H1 (cell line): Measurements from ENCODE around the gene TEX29. TPM values are rescaled to one million over a fixed set of nuclear protein-coding genes. Genes with fewer than 3 reads are reported as not detected.

Experiments
- CTCF ChIA-PET: fragments of 300-600 bp; sonication (Branson Sonifier 250); formaldehyde crosslinking; loops from one replicate; lab custom pipeline; 2021; ENCODE audit not compliant: partially characterized antibody; lab: Charles Lee
- POLR2A ChIA-PET: fragments of 300-600 bp; sonication (Branson Sonifier 250); formaldehyde crosslinking; loops from one replicate; lab custom pipeline; 2021; ENCODE audit warnings: inconsistent platforms; ENCODE audit not compliant: partially characterized antibody; lab: Charles Lee
- DNase-seq, 2 experiments: peaks; one replicate each; pipeline versions ENCODE4 v3.0.0 to v3.0.0-alpha.2; 2010 to 2022; ENCODE audit warnings: low spot score in 2 of 2, low read depth in 1 of 2, mixed read lengths in 1 of 2
- FAIRE-seq: peaks from 2 replicates; lab custom pipeline; 2011; peaks lifted over from hg19 to GRCh38; lab: Jason Lieb, UNC
- H2AFZ ChIP-seq: 2 replicates; pipeline ENCODE4 v1.8.1; 2012; ENCODE audit warnings: low read length, inconsistent platforms
- H2AK5ac ChIP-seq: 2 replicates; pipeline ENCODE4 v1.6.1; 2013; ENCODE audit warnings: low read depth, low read length
- H2BK120ac ChIP-seq: replicated peaks from 2 replicates; pipeline ENCODE3; 2013; ENCODE audit warnings: low read depth, low read length, inconsistent platforms
- H2BK12ac ChIP-seq: 2 replicates; pipeline ENCODE4 v1.6.1; 2013; ENCODE audit warnings: low read depth, low read length
- H2BK15ac ChIP-seq: 2 replicates; pipeline ENCODE4 v1.6.1; 2013; ENCODE audit warnings: low read length
- H2BK20ac ChIP-seq: 2 replicates; pipeline ENCODE4 v1.6.1; 2013; ENCODE audit warnings: low read length
- H2BK5ac ChIP-seq: 2 replicates; pipeline ENCODE4 v1.6.1; 2013; ENCODE audit warnings: low read depth, low read length
- H3K14ac ChIP-seq: 2 replicates; pipeline ENCODE4 v1.6.1; 2013; ENCODE audit warnings: inconsistent platforms; ENCODE audit not compliant: insufficient read length
- H3K18ac ChIP-seq: 2 replicates; pipeline ENCODE4 v1.6.1; 2013; ENCODE audit warnings: low read length; ENCODE audit errors: extremely low read depth
- H3K23ac ChIP-seq: 2 replicates; pipeline ENCODE4 v1.6.1; 2013; ENCODE audit warnings: inconsistent platforms; ENCODE audit not compliant: insufficient read length
- H3K23me2 ChIP-seq: 2 replicates; pipeline ENCODE4 v1.6.1; 2013; ENCODE audit warnings: low read depth, low read length
- H3K27ac ChIP-seq: 2 replicates; pipeline ENCODE4 v1.6.1; 2011; ENCODE audit warnings: low read depth, low read length, inconsistent platforms
- H3K27me3 ChIP-seq, 4 experiments: replicated peaks in 1 of 4; 1 replicate in 1 of 4; 2 replicates in 3 of 4; pipeline versions ENCODE4 v1.6.1 to v1.8.1; 2011 to 2013; ENCODE audit warnings: low read length in 3 of 4, mild to moderate bottlenecking in 3 of 4, inconsistent platforms in 2 of 4, mixed read lengths in 2 of 4, moderate library complexity in 1 of 4; ENCODE audit not compliant: control insufficient read depth in 3 of 4, insufficient read depth in 3 of 4; ENCODE audit errors: extremely low read depth in 1 of 4
- H3K36me3 ChIP-seq, 4 experiments: 2 replicates each; pipeline versions ENCODE4 v1.6.1 to v1.8.1; 2011 to 2013; ENCODE audit warnings: mild to moderate bottlenecking in 4 of 4, low read length in 3 of 4, moderate library complexity in 2 of 4, control low read depth in 1 of 4, inconsistent platforms in 1 of 4; ENCODE audit not compliant: insufficient read depth in 4 of 4, control insufficient read depth in 2 of 4
- H3K4ac ChIP-seq: replicated peaks from 2 replicates; pipeline ENCODE3; 2013; ENCODE audit warnings: low read length, low read depth, mixed read lengths, inconsistent platforms; ENCODE audit not compliant: insufficient read length
- H3K4me1 ChIP-seq, 4 experiments: replicated peaks in 1 of 4; 1 replicate in 1 of 4; 2 replicates in 3 of 4; pipeline versions ENCODE4 v1.6.1 to v1.8.1; 2011 to 2013; ENCODE audit warnings: low read length in 3 of 4, inconsistent platforms in 2 of 4, mixed read lengths in 1 of 4; ENCODE audit not compliant: insufficient read depth in 4 of 4, control insufficient read depth in 3 of 4
- H3K4me2 ChIP-seq, 2 experiments: 2 replicates each; pipeline versions ENCODE4 v1.6.1 to v1.8.1; 2011 to 2013; ENCODE audit warnings: low read depth in 2 of 2, low read length in 2 of 2, control low read depth in 1 of 2, inconsistent platforms in 1 of 2, mild to moderate bottlenecking in 1 of 2; ENCODE audit not compliant: insufficient read depth in 1 of 2
- H3K4me3 ChIP-seq, 4 experiments: fragments of 200-600, 300-600 bp in 1 of 4; sonication (generic), shearing (Covaris generic), sonication (Bioruptor Twin) in 1 of 4; 2 replicates each; pipeline versions ENCODE4 v1.5.1 to v1.8.1; 2011 to 2016; ENCODE audit warnings: low read length in 4 of 4, low read depth in 3 of 4, control low read depth in 2 of 4, inconsistent platforms in 2 of 4, mild to moderate bottlenecking in 2 of 4, mixed read lengths in 1 of 4, moderate library complexity in 1 of 4; ENCODE audit not compliant: insufficient read depth in 2 of 4; ENCODE audit errors: extremely low read depth in 1 of 4
- H3K56ac ChIP-seq: replicated peaks from 2 replicates; pipeline ENCODE3; 2013; ENCODE audit warnings: low read depth, mild to moderate bottlenecking, mixed read lengths, low read length, inconsistent platforms; ENCODE audit not compliant: insufficient read length
- H3K79me1 ChIP-seq: 2 replicates; pipeline ENCODE4 v1.6.1; 2013; ENCODE audit warnings: low read depth, low read length, control low read depth
- H3K79me2 ChIP-seq, 2 experiments: 2 replicates each; pipeline versions ENCODE4 v1.6.1 to v1.8.1; 2012 to 2013; ENCODE audit warnings: low read length in 2 of 2, mild to moderate bottlenecking in 2 of 2, inconsistent platforms in 1 of 2; ENCODE audit not compliant: insufficient read depth in 2 of 2, control insufficient read depth in 1 of 2
- H3K9ac ChIP-seq, 4 experiments: replicated peaks in 1 of 4; 1 replicate in 1 of 4; 2 replicates in 3 of 4; pipeline versions ENCODE4 v1.6.1 to v1.8.1; 2011 to 2013; ENCODE audit warnings: low read depth in 3 of 4, low read length in 3 of 4, control low read depth in 2 of 4, mild to moderate bottlenecking in 2 of 4, moderate library complexity in 2 of 4, inconsistent platforms in 1 of 4; ENCODE audit errors: extremely low read depth in 1 of 4
- H3K9me3 ChIP-seq, 2 experiments: 2 replicates each; pipeline versions ENCODE4 v1.6.1 to v1.8.1; 2012 to 2013; ENCODE audit warnings: mild to moderate bottlenecking in 2 of 2, moderate library complexity in 2 of 2, control low read depth in 1 of 2, inconsistent platforms in 1 of 2, low read depth in 1 of 2, low read length in 1 of 2, mixed read lengths in 1 of 2; ENCODE audit not compliant: insufficient read depth in 2 of 2
- H4K20me1 ChIP-seq, 2 experiments: replicated peaks in 1 of 2; 2 replicates each; pipeline versions ENCODE3 to v1.8.1; 2011 to 2013; ENCODE audit warnings: inconsistent platforms in 2 of 2, low read length in 2 of 2, mild to moderate bottlenecking in 1 of 2; ENCODE audit not compliant: insufficient read depth in 2 of 2, control insufficient read depth in 1 of 2
- H4K5ac ChIP-seq: 2 replicates; pipeline ENCODE4 v1.6.1; 2013; ENCODE audit warnings: low read length, low read depth, mixed read lengths, inconsistent platforms; ENCODE audit not compliant: insufficient read length
- H4K8ac ChIP-seq: 2 replicates; pipeline ENCODE4 v1.8.0; 2013; ENCODE audit warnings: mild to moderate bottlenecking, moderate library complexity, low read length, inconsistent platforms; ENCODE audit not compliant: insufficient read depth; ENCODE audit errors: extremely low read depth
- H4K91ac ChIP-seq: replicated peaks from 2 replicates; pipeline ENCODE3; 2013; ENCODE audit warnings: low read length, mixed read lengths, inconsistent platforms; ENCODE audit not compliant: insufficient read length
- CTBP2 ChIP-seq: IDR thresholded peaks from 2 replicates; pipeline ENCODE4 v1.7.0; 2011; ENCODE audit warnings: borderline replicate concordance, mild to moderate bottlenecking, moderate library complexity, mixed read lengths, low read length; ENCODE audit not compliant: insufficient read depth, insufficient read length
- EGR1 ChIP-seq: IDR thresholded peaks from 2 replicates; pipeline ENCODE4 v1.6.1; 2011; ENCODE audit warnings: low read depth, low read length, borderline replicate concordance
- GABPA ChIP-seq: IDR thresholded peaks from 2 replicates; pipeline ENCODE4 v1.6.1; 2011; ENCODE audit warnings: mild to moderate bottlenecking, low read length, moderate library complexity, borderline replicate concordance; ENCODE audit not compliant: insufficient read depth
- WGBS, 2 experiments: shearing (Covaris generic) in 1 of 2; methylation state at CpG; one replicate each; pipeline versions ENCODE4 v1.1.6 to v1.1.7; 2013 to 2015; ENCODE audit warnings: low lambda C conversion rate in 2 of 2, mixed read lengths in 2 of 2, inconsistent platforms in 1 of 2, low coverage in 1 of 2, missing lambda C conversion rate in 1 of 2; ENCODE audit not compliant: insufficient replicate concordance in 2 of 2, insufficient coverage in 1 of 2, insufficient read length in 1 of 2; ENCODE audit errors: extremely low coverage in 1 of 2, missing lambda C conversion rate in 1 of 2; 5-methylcytosine and 5-hydroxymethylcytosine counted together
- polyA plus RNA-seq, 7 experiments: library from polyadenylated mRNA; depleted of rRNA in 3 of 7; stranded (reverse) in 5 of 7; unstranded in 2 of 7; fragments of >200 nt in 5 of 7; fragments of 200-250 nt in 2 of 7; gene quantifications; 1 replicate in 5 of 7; 2 replicates in 1 of 7; 4 replicates in 1 of 7; pipeline versions ENCODE4 v1.2.1 to v1.2.3, GENCODE V29; 2011 to 2013; ENCODE audit warnings: missing spikeins in 2 of 7, mixed read lengths in 2 of 7
- total RNA-seq: library from RNA; stranded (reverse); fragmentation: NEBNext Ultra II Directional; extraction: Animal tissue kit (Norgen Biotek cat#: 25700); gene quantifications from 2 replicates; pipeline ENCODE4 v1.2.1, GENCODE V29; 2021

TEX29 gene
- total and polyA plus RNA-seq, 2 of the 8 experiments (the other 6 are each of a cell fraction or from before 2014, with no cell fraction given), result 0.08 TPM; not detected in 1

GRCh38 chr13:111281751-111282311 is 38.6 kb upstream of the TEX29 start:
- H3K4me3 ChIP-seq, result no peak overlapping the region

More at GRCh38 chr13:111281751-111282311, 38.6 kb upstream of the TEX29 start:
- Histone ChIP-seq H2AK5ac (no peak overlapping the region), H3K36me3 (peaks cover 24 to 64% (median 52%) of the 10 kb centered on the region in 4 experiments), H3K23ac (no peak overlapping the region), H3K14ac (no peak overlapping the region), H3K27me3 (peaks cover 0 to 1% (median 0%) of the 10 kb centered on the region in 4 experiments; a peak in 1 of 7 replicates), H2AFZ (no peak overlapping the region), H2BK12ac (no peak overlapping the region), H3K4me2 (no peak overlapping the region), H4K91ac (no peak overlapping the region), H3K79me2 (no peaks in the 10 kb centered on the region), H4K20me1 (peaks cover 2 to 6% of the 10 kb centered on the region in 2 experiments), H4K8ac (no peak overlapping the region), H2BK120ac (no peak overlapping the region), H3K79me1 (peaks cover 3% of the 10 kb centered on the region; the same call in 1 of the 2 replicates), H4K5ac (no peak overlapping the region), H2BK5ac (no peak overlapping the region), H3K9ac (no peak overlapping the region), H3K27ac (no peak overlapping the region), H3K56ac (no peak overlapping the region), H3K18ac (no peak overlapping the region), H2BK15ac (no peak overlapping the region), H2BK20ac (no peak overlapping the region), H3K4ac (no peak overlapping the region), H3K9me3 (no peaks in the 10 kb centered on the region), H3K23me2 (no peaks in the 10 kb centered on the region), H3K4me1 (no peaks in the 10 kb centered on the region)
- CTCF ChIA-PET, result interaction anchor here (1.1 kb wide), 1 partner anchor 35 kb away, joined by 3 read pairs; no protein-coding TSS in a partner anchor
- WGBS, 2 experiments, result 83% methylated on average over 10 of the region's 10 CpGs; no CpG with 5 or more reads in 1 of the 2 experiments
- POLR2A ChIA-PET, result no interaction called here
- FAIRE-seq (no peak), DNase-seq (no peak)
- TF ChIP-seq CTBP2 (no peak), GABPA (no peak), EGR1 (no peak)
